Activated CD4-positive, CD25-positive, alpha-beta regulatory T cell treated with anti-CD3 and anti-CD28 coated beads, Interleukin-2, amount 50 U/mL, for 16 hours (primary cell): Measurements from ENCODE around the gene PITPNC1.
"Not testable (repeated sequence)": the region's sequence is repeated elsewhere in the genome, so short reads cannot be mapped to it uniquely, and the experiment has no call there.

Experiments
- DNase-seq: peaks from one replicate; pipeline ENCODE4 v3.0.0-alpha.2; 2020; ENCODE audit warnings: low read depth, low spot score

The PITPNC1 gene

DNA sequence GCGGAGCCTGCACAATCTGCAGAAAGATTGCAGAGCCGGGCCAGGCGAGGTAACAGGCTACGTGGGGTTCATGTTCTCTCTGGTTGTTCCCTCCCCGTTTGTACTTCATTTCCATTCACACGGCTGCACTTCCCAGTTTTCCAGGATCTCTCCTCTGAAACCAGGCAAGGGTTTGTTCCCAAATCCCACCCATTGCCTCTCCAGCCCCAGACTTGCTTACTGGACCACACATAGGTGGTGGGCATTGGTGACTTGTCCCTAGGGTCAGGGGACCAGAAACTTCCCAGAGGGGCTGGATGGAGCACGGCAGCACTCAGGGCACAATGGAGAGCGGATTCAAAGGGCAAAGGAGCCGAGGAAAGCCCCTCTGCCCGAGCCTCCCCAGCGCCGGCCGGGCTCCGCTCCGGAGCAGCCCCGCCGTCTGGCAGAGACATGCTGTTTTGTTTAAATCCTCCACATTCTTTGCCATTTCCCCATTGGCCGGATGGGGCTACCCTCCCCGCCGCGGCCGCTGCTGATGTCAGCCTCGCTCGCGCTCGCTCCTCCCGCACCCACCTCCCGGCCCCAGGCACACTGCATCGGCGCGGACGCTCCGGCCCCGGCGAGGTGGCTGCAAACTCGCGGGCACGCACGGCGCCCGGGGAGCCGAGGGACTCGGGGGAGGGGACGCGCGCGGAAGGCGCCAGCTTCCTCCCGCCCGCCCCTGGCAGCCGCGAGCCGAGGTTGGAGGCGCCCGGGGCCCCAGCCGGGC lies at the start of gene PITPNC1:
TSS of gene PITPNC1 (plus strand) at position 545 of the 751 bp plus-strand sequence.
- peak; percentile 68 for DNase-seq

DNA sequence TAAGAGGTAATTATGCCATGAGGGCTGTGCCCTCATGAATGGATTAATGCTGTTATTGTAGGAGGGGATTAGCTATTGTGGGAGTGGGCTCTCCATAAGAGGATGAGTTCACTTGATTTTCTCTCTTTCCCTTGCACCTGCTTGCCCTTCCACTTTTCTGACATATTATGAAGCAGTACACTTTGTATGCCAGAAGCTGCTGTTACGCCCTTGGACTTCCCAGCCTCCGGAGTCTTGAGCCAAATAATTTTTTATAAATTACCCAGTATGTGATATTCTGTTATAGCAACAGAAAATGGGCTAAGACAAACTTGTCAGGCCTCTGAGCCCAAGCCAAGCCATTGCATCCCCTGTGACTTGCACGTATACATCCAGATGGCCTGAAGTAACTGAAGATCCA lies 49.1 kb upstream of the PITPNC1 start:
- no peak for DNase-seq

DNA sequence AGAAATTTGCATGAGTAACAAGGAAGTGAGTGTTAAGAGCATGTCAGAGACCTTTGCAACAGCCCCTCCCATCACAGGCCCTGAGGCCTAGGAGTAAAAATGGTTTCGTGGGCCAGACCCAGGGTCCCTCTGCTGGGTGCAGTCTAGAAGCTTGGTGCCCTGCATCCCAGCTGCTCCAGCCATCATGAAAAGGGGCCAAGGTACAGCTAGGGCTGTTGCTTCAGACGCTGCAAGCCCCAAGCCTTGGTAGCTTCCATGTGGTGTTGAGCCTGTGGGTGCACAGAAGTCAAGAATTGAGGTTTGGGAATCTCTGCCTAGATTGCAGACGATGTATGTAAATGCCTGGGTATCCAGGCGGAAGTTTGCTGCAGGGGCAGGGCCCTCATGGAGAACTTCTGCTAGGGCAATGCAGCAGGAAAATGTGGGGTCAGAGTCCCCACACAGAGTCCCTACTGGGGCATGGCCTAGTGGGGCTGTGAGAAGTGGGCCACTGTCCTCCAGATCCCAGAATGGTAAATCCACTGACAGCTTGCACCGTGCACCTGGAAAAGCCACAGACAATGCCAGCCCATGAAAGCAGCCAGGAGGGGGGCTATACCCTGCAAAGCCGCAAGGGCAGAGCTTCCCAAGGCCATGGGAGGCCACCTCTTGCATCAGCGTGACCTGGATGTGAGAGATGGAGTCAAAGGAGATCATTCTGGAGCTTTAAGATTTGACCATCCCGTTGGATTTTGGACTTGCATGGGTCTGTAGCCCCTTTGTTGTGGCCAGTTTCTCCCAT lies 45.5 kb upstream of the PITPNC1 start:
- DNase-seq, result not testable (repeated sequence)

DNA sequence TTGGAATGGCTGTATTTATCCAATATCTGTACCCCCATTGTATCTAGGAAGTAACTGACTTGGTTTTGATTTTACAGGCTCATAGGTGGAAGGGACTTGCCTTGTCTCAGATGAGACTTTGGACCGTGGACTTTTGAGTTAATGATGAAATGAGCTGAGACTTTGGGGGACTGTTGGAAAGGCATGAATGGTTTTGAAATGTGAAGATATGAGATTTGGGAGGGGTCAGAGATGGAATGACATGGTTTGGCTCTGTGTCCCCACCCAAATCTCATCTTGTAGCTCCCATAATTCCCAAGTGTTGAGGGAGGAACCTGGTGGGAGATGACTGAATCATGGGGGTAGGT lies 44.9 kb upstream of the PITPNC1 start:
- not testable (repeated sequence) for DNase-seq

DNA sequence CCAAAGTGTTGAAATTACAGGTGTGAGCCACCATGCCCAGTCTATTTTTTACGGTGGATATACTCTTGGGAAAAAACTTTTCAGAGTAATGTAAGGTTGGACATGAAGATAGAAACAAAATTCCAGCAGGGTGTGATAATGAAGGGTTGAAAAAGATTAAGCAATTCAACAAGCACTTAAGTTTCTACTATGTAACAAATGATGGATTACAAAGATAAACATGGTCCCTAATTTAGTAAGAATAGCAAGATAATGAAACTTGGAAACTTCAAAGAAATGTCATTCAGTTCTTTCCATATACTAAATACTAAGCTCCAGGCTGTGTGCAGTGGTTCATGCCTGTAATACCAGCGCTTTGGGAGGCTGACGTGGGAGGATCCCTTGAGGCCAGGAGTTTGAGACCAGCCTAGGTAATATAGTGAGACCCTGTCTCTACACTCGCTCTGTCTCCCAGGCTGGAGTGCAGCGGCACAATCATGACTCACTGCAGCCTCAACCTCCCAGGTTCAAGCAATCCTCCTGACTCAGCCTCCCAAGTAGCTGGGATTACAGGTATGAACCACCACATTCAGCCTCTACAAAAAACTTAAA lies 41.7 kb upstream of the PITPNC1 start:
- DNase-seq, result no peak

DNA sequence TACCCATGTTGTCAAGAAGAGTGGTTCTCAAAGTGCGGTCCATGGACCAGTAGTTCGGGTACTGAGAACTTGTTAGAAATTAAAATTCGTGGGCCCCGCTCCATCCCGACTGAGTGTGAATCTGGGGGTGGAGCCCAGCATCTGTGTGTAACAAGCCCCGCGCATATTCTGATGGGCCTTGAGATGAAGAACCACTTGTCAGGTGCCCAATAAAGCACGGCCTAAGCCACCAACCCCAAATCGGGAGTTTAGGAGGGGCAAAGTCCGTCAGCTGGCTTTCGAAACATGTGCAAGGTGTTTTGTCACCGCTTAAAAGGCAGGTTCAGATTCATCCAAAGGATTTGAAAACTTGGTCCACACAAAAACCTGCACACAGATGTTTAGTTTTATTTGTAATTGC lies 40.2 kb upstream of the PITPNC1 start:
- no peak for DNase-seq

DNA sequence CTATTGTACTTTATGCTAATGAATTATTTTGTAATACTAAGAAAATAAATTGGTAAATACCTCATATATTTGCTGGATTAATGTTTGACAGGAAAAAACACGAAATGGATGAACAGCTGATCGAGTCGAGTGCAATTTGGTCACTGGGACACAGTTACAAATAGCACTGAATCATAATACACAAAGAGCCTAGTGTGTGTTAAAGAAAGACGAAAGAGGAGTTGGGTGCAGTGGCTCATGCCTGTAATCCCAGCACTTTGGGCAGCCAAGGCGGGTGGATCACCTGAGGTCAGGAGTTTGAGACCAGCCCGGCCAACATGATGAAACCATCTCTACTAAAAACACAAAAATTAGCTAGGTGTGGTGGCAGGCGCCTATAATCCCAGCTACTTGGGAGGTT lies 38.7 kb upstream of the PITPNC1 start:
- not testable (repeated sequence) for DNase-seq

DNA sequence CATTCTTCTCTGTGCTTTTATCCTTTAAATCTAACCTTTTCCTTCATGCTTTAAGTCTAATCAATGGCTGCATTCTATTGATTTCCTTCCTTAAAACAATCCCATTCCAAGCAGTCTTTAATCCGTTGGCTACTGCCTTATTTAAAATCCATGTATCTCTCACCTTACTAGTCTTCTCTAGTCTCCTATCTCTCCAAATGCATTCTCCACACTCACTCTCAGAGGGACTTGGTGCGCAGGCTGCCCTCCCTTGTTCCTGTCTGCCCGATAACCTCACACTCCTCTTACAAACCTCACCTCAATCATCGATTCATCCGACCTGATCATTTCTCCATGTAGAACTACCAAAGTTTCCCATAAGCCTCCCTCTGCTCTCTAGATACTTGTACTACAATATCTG lies 33.8 kb upstream of the PITPNC1 start:
- no peak for DNase-seq

DNA sequence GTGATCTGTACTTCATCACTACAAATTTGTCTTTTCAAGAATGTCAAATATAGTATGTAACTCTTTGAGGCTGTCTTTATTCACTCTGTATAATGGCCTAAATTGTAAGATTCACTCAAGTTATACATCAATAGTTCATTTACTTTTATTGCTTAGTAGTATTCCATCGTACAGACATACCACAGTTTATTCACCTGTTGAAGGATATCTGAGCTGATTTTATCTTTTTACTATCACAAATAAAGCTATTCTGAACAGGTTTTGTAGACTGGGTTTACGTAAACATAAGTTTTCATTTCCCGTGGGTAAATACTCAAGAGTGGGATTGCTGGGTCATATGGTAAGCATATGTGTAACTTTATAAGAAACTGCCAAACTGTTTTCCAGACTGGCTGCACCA lies 29.3 kb upstream of the PITPNC1 start:
- no peak for DNase-seq

DNA sequence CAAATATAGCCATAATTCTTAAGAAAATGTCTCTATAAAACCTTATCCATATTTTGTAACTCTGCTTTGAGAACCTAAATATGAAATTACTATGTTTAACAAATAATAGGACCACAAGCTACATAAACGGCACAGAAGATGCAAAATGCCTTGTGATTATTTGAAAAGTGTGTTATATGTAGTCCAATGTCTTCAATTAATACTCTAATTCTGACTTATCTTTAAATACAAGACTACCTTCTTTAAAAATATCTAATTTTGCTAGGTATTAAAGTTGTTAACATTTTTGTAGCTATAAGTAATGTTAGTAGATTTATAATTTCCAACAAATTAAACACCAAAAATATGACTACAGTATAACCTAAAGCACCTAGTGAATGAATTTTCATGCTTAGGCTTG lies 27.7 kb upstream of the PITPNC1 start:
- DNase-seq, result no peak

DNA sequence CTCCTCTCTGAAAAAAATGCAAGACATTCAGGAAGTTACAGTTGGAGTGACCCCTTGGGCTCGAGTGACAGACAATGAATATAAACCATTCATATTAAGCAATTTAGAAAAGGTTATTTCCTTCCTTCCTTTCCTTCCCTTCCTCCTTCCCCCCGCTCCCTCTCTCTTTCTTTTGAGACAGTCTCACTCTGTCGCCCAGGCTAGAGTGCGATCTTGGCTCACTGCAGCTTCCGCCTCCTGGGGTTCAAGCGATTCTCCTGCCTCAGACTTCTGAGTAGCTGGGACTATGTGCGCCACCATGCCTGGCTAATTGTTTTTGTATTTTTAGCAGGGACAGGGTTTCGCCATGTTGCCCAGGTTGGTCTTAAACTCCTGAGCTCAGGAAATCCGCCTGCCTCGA lies 23.9 kb upstream of the PITPNC1 start:
- DNase-seq, result no peak

DNA sequence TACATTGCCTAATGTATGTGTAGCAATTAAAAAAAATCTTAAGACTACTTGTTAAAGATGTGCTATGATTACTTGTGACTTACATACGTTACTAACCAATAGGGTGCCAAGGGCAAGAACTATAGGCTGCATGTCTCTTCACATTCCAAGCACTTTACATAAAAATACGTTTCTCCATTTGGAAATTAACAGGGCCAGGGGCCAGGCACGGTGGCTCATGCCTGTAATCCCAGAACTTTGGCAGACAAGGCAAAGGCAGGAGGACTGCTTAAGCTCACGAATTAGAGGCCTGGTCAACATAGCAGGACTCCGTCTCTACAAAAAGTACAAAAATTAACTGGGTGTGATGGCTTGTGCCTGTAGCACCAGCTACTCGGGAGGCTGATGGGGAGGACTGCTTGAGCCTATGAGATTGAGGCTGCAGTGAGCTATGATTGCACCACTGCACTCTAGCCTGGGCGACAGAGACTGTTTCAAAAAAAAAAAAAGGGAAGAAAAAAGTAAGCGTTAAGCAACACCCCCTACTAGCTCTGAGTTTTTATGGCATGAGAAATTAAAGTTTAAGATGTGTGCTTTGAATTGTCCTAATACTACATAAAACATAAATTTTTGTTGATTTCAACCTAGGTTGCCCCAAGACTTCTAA lies 23.0 kb upstream of the PITPNC1 start:
- DNase-seq, result no peak

DNA sequence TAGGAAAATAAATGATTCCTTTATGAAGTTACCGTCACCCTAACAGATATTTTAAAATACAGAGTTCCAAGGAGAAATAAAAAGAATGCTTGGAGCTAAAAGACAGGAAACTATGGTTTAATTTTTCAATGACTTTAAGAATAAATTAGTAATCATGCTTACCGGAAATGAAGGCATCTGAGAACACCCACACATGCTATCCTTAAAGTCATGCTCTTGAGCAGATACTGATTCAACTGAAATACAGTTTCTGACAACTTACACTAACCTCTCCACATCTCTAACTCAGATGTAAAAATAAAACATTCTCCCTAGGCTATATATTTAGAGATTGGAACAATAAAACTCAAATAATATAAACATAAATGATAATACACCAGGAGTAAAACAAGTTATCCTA lies 18.5 kb upstream of the PITPNC1 start:
- no peak for DNase-seq

DNA sequence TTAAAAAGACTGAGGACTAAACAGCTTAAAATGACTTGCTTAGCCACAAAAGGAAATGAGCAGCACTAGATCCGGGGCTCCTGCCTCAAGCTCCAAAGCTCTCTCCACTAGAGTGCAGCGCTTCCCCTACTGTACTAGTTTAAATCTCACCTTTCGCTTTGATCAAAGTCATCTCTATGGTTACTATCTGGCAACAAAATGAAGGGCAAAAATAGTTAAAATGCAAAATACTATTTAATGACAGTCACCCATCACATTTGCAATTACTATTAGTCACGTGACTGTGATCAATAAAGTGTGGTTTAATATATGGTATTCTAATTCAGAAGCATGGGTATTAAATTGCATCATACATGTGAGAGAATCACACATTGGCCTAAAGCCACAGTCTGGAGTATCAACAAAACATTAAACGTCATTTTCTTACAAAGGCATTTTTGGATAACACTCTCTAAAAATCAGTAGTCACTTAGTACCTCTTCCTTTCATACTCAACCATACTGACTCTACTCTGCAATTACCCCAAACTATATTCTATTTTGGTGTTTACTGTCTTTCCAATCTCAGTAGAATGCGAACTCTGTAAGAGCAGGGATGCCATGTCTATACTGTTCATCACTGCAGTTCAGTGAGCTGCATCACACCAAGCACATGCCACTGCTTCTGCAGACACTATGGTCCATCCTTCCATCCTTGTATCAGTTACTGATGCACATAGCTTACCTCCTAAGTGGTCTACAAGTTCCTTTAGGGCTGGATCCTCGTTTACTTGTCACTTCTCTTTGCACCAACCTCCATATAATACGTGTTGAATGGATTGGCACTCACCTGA lies 16.9 kb upstream of the PITPNC1 start:
- peak; percentile 23 for DNase-seq

DNA sequence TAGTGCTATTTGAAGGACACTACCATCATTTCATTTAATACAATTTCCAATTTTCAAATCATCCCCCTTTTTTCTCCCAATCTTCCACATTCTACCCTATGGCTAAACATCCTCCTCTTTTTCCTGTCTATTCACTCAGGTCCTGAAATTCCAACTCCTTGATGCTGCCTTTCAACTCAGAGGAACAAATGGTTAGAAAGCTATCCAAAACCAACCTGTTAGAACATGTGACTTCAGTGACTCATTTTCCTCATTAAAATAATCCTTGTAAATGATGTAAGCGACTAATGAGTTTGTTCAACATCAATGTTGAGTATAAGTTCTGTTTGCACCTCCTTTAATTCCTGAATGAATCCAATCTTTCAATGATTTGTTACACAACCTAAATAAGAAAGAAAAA lies 16.2 kb upstream of the PITPNC1 start:
- no peak for DNase-seq

DNA sequence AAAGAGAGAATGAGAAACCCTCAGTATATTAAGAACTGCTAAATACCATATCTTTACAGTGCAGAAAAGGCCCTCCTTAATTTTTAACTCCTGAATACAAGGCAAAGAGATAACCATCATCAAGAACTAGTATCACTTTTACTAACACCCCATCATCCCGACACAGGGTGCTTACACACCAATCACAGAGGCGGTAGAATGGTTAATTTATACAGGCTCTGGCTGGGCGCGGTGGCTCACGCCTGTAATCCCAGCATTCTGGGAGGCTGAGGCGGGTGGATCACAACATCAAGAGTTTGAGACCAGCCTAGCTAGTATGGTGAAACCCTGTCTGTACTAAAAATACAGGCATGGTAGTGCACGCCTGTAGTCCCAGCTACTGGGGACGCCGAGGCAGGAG lies 14.9 kb upstream of the PITPNC1 start:
- DNase-seq, result no peak

DNA sequence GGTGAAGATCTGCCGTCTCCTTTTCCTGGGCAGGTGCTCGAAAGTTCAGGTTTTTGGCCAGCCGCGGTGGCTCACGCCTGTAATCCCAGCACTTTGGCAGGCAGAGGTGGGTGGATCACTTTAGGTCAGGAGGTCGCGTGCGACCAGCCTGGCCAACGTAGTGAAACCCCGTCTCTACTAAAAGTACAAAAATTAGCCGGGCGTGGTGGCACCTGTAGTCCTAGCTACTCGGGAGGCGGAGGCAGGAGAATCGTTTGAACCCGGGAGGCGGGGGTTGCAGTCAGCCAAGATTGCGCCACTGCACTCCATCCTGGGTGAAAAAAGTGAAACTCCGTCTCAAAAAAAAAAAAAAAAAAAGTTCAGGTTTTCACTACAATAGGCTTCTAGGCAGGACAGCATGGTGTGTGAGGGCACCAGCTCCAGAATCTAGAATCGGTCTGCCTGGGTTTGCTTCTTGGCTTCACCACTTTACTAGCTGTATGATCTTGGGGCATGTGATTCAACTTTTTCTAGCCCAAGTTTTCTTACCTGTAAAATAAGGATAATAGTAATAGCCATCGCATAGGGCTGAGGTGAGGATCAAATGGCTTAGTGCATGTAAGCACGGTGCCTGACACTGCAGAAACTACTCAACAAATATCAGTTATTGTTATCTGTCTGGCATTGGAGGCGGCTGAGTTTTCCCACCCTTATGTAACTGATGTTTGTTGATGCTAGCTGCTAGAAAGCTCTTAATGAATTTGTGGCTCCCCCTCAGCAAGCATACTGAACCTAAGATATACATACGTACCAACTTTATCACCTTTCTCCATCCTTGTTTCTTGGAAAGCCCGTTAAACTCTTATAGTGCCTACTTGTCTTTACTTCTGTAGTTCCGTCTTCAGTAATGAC lies 12.0 kb upstream of the PITPNC1 start:
- no peak for DNase-seq

DNA sequence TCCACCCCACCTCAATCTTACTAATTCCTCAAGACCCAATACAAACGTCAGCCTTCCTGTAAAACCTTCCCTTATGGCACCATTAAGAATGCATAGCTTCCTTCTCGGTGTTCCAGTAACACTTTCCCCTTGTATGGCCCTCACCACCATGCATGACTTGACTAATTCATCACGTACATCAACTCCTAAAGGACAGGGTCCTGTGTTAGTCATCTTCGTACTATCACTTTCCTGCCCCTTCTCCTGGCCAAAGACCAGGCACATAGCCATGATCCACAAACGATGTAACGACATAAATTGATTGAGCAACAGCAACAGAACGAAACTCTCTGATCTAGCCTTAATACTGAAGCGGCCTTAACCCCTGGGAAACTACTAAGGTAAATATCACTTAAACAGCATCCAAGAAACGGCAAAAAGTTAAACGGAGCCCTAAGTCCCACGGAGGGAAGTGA lies 11.3 kb upstream of the PITPNC1 start:
- no peak for DNase-seq

DNA sequence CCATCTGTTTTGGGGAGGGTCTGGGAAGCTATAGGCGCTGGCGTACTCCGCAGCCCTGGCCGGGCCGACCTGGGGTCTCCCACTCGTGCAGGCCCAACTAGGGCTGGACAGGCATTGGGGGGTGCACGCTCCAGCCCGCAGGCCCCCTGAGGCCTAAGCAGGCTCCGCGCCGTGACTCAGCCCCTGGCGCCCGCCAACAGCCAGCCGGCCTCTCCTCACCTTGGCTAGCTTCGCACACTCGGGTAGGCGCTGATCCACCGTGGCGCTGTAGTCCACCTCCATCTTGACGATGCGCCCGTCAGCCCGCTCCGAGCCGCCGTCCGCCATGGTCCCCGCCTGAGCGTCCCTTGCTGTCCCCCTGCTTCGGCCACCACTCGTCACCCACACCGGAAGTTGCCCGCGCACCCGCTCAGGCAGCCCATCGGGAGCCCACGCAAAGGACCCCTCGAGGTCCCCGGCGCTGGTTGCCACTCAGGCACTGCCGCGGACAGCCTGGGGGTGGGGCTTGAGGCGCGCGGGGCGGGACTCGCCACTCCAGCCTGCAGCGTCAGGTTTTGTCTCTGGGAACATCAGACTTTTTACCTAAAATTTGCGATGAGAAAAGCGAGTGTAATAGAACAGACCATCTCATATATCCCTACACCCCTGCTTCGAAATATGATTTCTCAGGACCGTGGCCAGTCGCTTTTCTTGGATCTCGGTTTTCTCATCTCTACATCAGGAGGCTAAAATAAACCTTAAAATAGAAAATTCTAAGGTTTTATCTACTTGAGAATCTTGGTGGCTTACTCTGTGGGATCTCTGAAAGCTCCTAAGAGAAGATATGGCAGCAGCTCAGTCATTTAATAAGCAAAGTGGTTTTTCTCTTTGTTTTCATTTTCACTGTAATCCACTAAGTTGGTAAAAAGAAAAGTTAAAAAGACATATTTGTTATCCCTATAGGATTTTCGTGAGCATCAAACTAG lies 10.6 kb upstream of the PITPNC1 start, which contains the start of gene PSMD12:
TSS of gene PSMD12 (minus strand) at position 385 of the 965 bp plus-strand sequence. CDS start at position 327, 58 bp downstream.
- peak; percentile 84 for DNase-seq
